A673 (cell line): ENCODE measurements around the gene RBMS1. TPM values are rescaled to one million over a fixed set of nuclear protein-coding genes. Genes with fewer than 3 reads are reported as not detected.

Experiments
- BruUV-seq: library from RNA; stranded (reverse); fragments of 400-500 nt; replicated peaks from 2 replicates; lab custom pipeline; 2021; lab: Mats Ljungman, UMichigan
- CTCF ChIA-PET: fragments of 300-600 bp; sonication (Branson Sonifier 250); formaldehyde crosslinking; loops from one replicate; lab custom pipeline; 2022; ENCODE audit warnings: antibody characterized with exemption; lab: Charles Lee
- POLR2A ChIA-PET: fragments of 300-600 bp; sonication (Branson Sonifier 250); formaldehyde crosslinking; loops from one replicate; lab custom pipeline; 2022; ENCODE audit warnings: antibody characterized with exemption; ENCODE audit not compliant: low non-redundant PET; lab: Charles Lee
- DNase-seq: peaks from one replicate; pipeline ENCODE4 v3.0.0-alpha.2; 2015; ENCODE audit warnings: low spot score
- H3K27ac ChIP-seq: fragments of 200-600 bp; sonication (generic); 2 replicates; pipeline ENCODE4 v1.5.1; 2016; ENCODE audit warnings: mixed run types, low read depth, mild to moderate bottlenecking, mixed read lengths, antibody characterized with exemption, low read length; ENCODE audit not compliant: poor library complexity, severe bottlenecking
- H3K27me3 ChIP-seq: fragments of 200-600 bp; sonication (generic); replicated peaks from 2 replicates; pipeline ENCODE4 v1.6.1; 2017; ENCODE audit warnings: mixed run types, low read depth, mild to moderate bottlenecking, mixed read lengths, antibody characterized with exemption, low read length; ENCODE audit not compliant: insufficient read depth, poor library complexity
- H3K36me3 ChIP-seq: fragments of 200-600 bp; sonication (generic); 2 replicates; pipeline ENCODE4 v1.6.1; 2016; ENCODE audit warnings: mixed run types, mild to moderate bottlenecking, mixed read lengths, antibody characterized with exemption, low read length; ENCODE audit not compliant: insufficient read depth, poor library complexity, severe bottlenecking
- H3K4me1 ChIP-seq: fragments of 200-600 bp; sonication (generic); 2 replicates; pipeline ENCODE4 v1.6.1; 2017; ENCODE audit warnings: mixed run types, mild to moderate bottlenecking, mixed read lengths, antibody characterized with exemption, low read length; ENCODE audit not compliant: insufficient read depth, poor library complexity, severe bottlenecking
- H3K4me3 ChIP-seq: fragments of 200-600 bp; sonication (generic); 2 replicates; pipeline ENCODE4 v1.5.1; 2016; ENCODE audit warnings: low read depth, mixed run types, mild to moderate bottlenecking, mixed read lengths, low read length; ENCODE audit not compliant: poor library complexity, severe bottlenecking
- H3K9me3 ChIP-seq: fragments of 200-600 bp; sonication (generic); 2 replicates; pipeline ENCODE4 v1.6.1; 2016; ENCODE audit warnings: mixed run types, low read depth, mild to moderate bottlenecking, mixed read lengths, antibody characterized with exemption, low read length; ENCODE audit not compliant: poor library complexity, severe bottlenecking
- CTCF ChIP-seq: fragments of 300-800, 200-600 bp; sonication (generic); conservative IDR thresholded peaks from 2 replicates; pipeline ENCODE4 v1.5.1; 2017; ENCODE audit warnings: low read depth, mild to moderate bottlenecking, antibody characterized with exemption, low read length, moderate library complexity, mixed read lengths
- EZH2 ChIP-seq: fragments of 200-600 bp; sonication (generic); IDR thresholded peaks from 2 replicates; pipeline ENCODE4 v1.6.1; 2017; ENCODE audit warnings: borderline replicate concordance, low read depth, mild to moderate bottlenecking, mixed read lengths, antibody characterized with exemption, low read length; ENCODE audit not compliant: poor library complexity, severe bottlenecking
- intact Hi-C: fragments of 100-400 bp; cut with micrococcal nuclease; formaldehyde crosslinking; loops from one replicate; pipeline ENCODE4 v1.10.0; 2022; ENCODE audit not compliant: unreplicated experiment
- total RNA-seq: library from RNA; stranded (reverse); gene quantifications from 2 replicates; pipeline ENCODE4 v1.2.3, GENCODE V29; 2021

Gene RBMS1
- total RNA-seq, 1 experiment from 2014 or later = 84.9 TPM

DNA sequence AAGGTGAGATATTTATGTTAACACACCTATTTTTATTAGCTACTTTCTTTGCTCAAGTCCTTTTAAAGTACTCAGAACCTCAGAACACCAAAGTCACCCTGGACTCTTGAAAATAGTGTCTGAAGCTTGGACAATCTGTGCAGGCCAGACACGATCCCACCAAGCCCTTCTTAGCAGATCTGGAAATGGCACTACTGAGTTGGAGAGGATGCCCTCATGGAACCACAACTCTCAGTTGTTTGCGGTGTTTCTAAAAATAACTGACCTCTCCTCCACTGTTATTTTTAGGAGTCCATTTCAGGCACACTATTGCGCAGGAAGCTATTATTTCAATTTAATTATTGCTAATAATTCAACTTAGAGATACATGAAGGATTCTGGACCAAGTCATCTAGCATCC lies 190.1 kb downstream of the RBMS1 start:
- CTCF ChIA-PET = no interaction called here
- no peak for TF ChIP-seq CTCF
- TF ChIP-seq EZH2 = no peak
- POLR2A ChIA-PET = no interaction called here
- Histone ChIP-seq H3K27me3 (no peaks in the 10 kb centered on the region), H3K9me3 (no peaks in the 10 kb centered on the region), H3K27ac (no peak overlapping the region), H3K4me3 (no peak overlapping the region), H3K36me3 (peaks cover 12% of the 10 kb centered on the region), H3K4me1 (peaks cover 8% of the 10 kb centered on the region)
- DNase-seq = no peak
- intact Hi-C loops = no loop called here
- BruUV-seq = no TSS peak

- no TSS peak for BruUV-seq
- Histone ChIP-seq H3K27me3 (no peaks in the 10 kb centered on the region), H3K4me1 (peaks cover 8% of the 10 kb centered on the region), H3K27ac (no peak overlapping the region), H3K9me3 (no peaks in the 10 kb centered on the region), H3K36me3 (peaks cover 13% of the 10 kb centered on the region), H3K4me3 (no peak overlapping the region)
- no peak for DNase-seq
- intact Hi-C loops = no loop called here
- ChIA-PET POLR2A (no interaction called here), CTCF (no interaction called here)
- TF ChIP-seq EZH2 (no peak), CTCF (no peak)
Measured at GRCh38 chr2:160303076-160303475, 190.5 kb downstream of the RBMS1 start.

- no peak for TF ChIP-seq CTCF
- Histone ChIP-seq H3K4me3 (no peak overlapping the region), H3K4me1 (peaks cover 8% of the 10 kb centered on the region), H3K9me3 (no peaks in the 10 kb centered on the region), H3K36me3 (peaks cover 17% of the 10 kb centered on the region), H3K27me3 (no peaks in the 10 kb centered on the region), H3K27ac (no peak overlapping the region)
- BruUV-seq = no TSS peak
- intact Hi-C loops = no loop called here
- ChIA-PET POLR2A (interaction anchor here (0.6 kb wide), 1 partner anchor 210 kb away, joined by 3 read pairs; no protein-coding TSS in a partner anchor), CTCF (interaction anchor here (0.6 kb wide), 1 partner anchor 282 kb away, joined by 5 read pairs; no protein-coding TSS in a partner anchor)
- DNase-seq = no peak
Measured at GRCh38 chr2:160301420-160301819, 192.2 kb downstream of the RBMS1 start.
